GM12878 (cell line): ENCODE results near the gene PMS1.

Experiments used
- BACH1 ChIP-seq: fragments of 450-650 bp; IDR thresholded peaks from 2 replicates; pipeline ENCODE4 v1.6.1; 2017; ENCODE audit warnings: mild to moderate bottlenecking, borderline replicate concordance
- EP300 ChIP-seq, 2 experiments: fragments of 150-350 bp in 1 of 2; IDR thresholded peaks; 2 replicates each; pipeline ENCODE4 v1.6.1; 2011 to 2012; ENCODE audit warnings: low read depth in 2 of 2, low read length in 2 of 2, borderline replicate concordance in 1 of 2, improper control_type of control experiment in 1 of 2, inconsistent platforms in 1 of 2; ENCODE audit not compliant: control insufficient read depth in 1 of 2
- TF ChIP-seq, protein P1 (sequence below): IDR thresholded peaks from 2 replicates; pipeline ENCODE4 v1.6.1; 2012; ENCODE audit warnings: low read depth, low read length, improper control_type of control experiment

GRCh38 chr2:189763908-189764661 lies 20.2 kb upstream of the PMS1 start:
- TF ChIP-seq BACH1 (no peak), EP300 (IDR thresholded peaks at IDR 0.05; ENCODE audit: borderline replicate concordance in 1 of 2, control insufficient read depth in 1 of 2, low read depth in 2 of 2, low read length in 2 of 2) (no peak)
- TF ChIP-seq, protein P1, sequence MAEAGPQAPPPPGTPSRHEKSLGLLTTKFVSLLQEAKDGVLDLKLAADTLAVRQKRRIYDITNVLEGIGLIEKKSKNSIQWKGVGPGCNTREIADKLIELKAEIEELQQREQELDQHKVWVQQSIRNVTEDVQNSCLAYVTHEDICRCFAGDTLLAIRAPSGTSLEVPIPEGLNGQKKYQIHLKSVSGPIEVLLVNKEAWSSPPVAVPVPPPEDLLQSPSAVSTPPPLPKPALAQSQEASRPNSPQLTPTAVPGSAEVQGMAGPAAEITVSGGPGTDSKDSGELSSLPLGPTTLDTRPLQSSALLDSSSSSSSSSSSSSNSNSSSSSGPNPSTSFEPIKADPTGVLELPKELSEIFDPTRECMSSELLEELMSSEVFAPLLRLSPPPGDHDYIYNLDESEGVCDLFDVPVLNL: no peak
